Thoracic aorta (tissue), 2 donors: ENCODE data around the gene SLC25A42. TPM values are rescaled to one million over a fixed set of nuclear protein-coding genes. Genes with fewer than 3 reads are reported as not detected.

Experiments used
- ATAC-seq: fragments of 150-250 bp; one replicate; pipeline ENCODE4 v1.8.0; 2017; ENCODE audit warnings: low read depth; ENCODE audit not compliant: insufficient number of reproducible peaks, low FRiP score
- DNase-seq: peaks from one replicate; pipeline ENCODE4 v3.0.0-alpha.2; 2020; ENCODE audit warnings: low spot score
- H3K27ac ChIP-seq, 2 donors: fragments of 200-600 bp; sonication (generic); 1 replicate in 1 of 2; 2 replicates in 1 of 2; pipeline ENCODE4 v1.5.1; 2016; ENCODE audit warnings: mild to moderate bottlenecking in 2 of 2, moderate library complexity in 2 of 2
- H3K27me3 ChIP-seq: fragments of 200-600 bp; sonication (generic); replicated peaks from 2 replicates; pipeline ENCODE4 v1.6.0; 2016; ENCODE audit warnings: mild to moderate bottlenecking; ENCODE audit not compliant: insufficient read depth
- H3K36me3 ChIP-seq: fragments of 200-600 bp; sonication (generic); one replicate; pipeline ENCODE4 v1.5.1; 2016
- H3K4me1 ChIP-seq, 2 donors: fragments of 200-600 bp; sonication (generic); 1 replicate in 1 of 2; 2 replicates in 1 of 2; pipeline versions ENCODE4 v1.5.1 to v1.6.0; 2016; ENCODE audit warnings: low read depth in 2 of 2, mild to moderate bottlenecking in 1 of 2; ENCODE audit not compliant: control insufficient read depth in 1 of 2
- H3K4me3 ChIP-seq: fragments of 200-600 bp; sonication (generic); 2 replicates; pipeline ENCODE4 v1.5.1; 2016; ENCODE audit warnings: mild to moderate bottlenecking
- H3K9me3 ChIP-seq: fragments of 200-600 bp; sonication (generic); 2 replicates; pipeline ENCODE4 v1.5.1; 2016
- total RNA-seq, 2 donors: library from RNA; depleted of rRNA; stranded (reverse); fragments of >200 nt; gene quantifications; one replicate each; pipeline versions ENCODE4 v1.1.0 to v1.2.3, GENCODE V29; 2016
- TF ChIP-seq, protein P1 (sequence below): fragments of 200-600 bp; sonication (generic); IDR thresholded peaks from one replicate; pipeline ENCODE4 v1.5.1; 2019; ENCODE audit warnings: antibody characterized with exemption

The SLC25A42 gene
- total RNA-seq, 2 donors from 2014 or later = 8.3 to 14.4 TPM

DNA sequence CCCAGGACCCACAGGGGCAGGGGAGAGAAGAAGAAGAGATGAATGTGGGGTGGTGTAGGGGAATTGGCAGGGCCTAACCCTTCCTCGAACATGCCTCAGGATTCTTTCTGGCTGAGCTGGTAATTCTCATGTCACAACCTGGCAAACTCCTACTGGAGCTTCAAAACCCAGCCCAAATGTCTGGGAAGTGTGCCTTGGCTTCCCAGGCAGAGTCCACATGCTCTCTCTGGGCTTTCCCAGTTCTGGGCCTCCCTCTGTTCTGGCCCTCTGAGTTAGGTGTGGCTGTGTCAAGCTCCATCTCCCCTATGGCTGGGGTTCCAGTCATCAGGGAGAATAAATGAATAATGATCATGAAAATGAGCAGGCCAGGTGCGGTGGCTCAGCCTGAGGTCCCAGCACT, 85.6 kb downstream of the SLC25A42 start:
- ATAC-seq (no peak), DNase-seq (no peak)
- no peak overlapping the region for H3K27ac ChIP-seq
- H3K4me1 ChIP-seq = peaks cover 0 to 11% of the 10 kb centered on the region in 2 donors
- no peaks in the 10 kb centered on the region for H3K27me3 ChIP-seq
- peaks cover 5% of the 10 kb centered on the region for H3K36me3 ChIP-seq
- TF ChIP-seq, protein P1, sequence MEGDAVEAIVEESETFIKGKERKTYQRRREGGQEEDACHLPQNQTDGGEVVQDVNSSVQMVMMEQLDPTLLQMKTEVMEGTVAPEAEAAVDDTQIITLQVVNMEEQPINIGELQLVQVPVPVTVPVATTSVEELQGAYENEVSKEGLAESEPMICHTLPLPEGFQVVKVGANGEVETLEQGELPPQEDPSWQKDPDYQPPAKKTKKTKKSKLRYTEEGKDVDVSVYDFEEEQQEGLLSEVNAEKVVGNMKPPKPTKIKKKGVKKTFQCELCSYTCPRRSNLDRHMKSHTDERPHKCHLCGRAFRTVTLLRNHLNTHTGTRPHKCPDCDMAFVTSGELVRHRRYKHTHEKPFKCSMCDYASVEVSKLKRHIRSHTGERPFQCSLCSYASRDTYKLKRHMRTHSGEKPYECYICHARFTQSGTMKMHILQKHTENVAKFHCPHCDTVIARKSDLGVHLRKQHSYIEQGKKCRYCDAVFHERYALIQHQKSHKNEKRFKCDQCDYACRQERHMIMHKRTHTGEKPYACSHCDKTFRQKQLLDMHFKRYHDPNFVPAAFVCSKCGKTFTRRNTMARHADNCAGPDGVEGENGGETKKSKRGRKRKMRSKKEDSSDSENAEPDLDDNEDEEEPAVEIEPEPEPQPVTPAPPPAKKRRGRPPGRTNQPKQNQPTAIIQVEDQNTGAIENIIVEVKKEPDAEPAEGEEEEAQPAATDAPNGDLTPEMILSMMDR = no peak
- H3K9me3 ChIP-seq = no peaks in the 10 kb centered on the region
- no peak overlapping the region for H3K4me3 ChIP-seq

DNA sequence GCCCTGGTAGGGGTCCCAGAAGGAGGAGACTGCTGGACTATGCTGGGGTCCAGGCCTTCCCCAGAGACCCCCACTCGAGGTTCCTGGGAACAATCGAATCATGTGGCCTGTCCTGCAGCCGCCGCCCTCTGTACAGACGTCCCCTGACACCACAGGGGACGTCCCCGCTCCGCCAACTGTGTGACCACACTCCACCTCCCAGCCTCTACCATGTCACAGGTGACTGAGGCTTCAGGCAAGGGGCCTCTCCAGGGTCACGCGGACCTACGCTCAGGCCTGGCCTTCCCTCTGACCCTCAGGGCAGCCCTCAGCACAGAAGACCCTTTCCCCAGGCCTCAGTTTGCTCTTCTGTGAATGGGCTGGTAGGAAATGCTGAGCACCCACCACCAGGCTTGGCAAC, 87.6 kb downstream of the SLC25A42 start:
- H3K27ac ChIP-seq = no peak overlapping the region
- no peak for ATAC-seq
- no peak overlapping the region for H3K4me3 ChIP-seq
- peaks cover 5% of the 10 kb centered on the region for H3K36me3 ChIP-seq
- TF ChIP-seq, protein P1 = no peak
- no peaks in the 10 kb centered on the region for H3K9me3 ChIP-seq
- no peaks in the 10 kb centered on the region for H3K27me3 ChIP-seq
- no peak for DNase-seq
- peaks cover 0 to under 1% of the 10 kb centered on the region in 2 donors for H3K4me1 ChIP-seq

- H3K36me3 ChIP-seq = peaks cover 4% of the 10 kb centered on the region
- no peak overlapping the region for H3K4me3 ChIP-seq
- no peaks in the 10 kb centered on the region for H3K27me3 ChIP-seq
- no peak overlapping the region for H3K27ac ChIP-seq
- H3K9me3 ChIP-seq = no peaks in the 10 kb centered on the region
- DNase-seq = no peak
- TF ChIP-seq, protein P1 = no peak
- no peaks in the 10 kb centered on the region for H3K4me1 ChIP-seq
- no peak for ATAC-seq
These were observed 89.0 kb downstream of the SLC25A42 start for GRCh38 chr19:19152668-19153384.

DNA sequence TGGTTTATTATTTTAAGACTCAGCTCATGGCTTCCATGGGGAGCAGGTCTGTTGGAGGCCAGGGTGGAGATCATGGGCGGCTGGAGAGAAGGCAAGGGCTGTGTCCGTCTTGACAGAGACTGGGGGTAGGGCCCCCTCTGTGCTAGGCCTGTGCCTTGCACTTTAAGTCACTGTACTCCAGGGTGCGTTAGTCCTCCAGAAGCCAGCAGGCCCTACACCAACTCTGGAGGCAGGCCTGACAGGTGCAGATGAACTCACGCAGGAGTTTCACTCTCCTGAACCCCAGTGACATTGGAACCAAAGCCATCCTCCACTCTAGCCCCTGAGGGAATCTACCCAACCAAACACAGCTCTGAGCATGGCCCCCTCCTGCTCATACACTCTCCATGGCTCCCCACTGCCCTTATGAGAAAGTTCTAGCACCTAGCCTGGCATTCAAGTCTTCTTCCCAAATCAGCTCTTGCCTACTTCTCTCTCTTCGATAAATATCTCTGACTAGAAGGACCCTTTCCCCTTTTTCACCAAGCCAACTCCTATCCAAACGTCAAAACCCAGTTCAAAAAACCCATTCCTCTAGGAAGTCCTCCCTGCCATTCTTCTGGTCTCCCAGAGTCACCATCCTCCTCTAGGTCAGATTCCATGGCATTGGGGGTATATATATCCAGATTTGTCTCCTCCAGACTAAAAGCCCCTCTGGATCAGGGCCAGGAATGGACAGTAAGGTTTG, 91.1 kb downstream of the SLC25A42 start:
- Histone ChIP-seq H3K4me3 (no peak overlapping the region), H3K36me3 (peaks cover 4% of the 10 kb centered on the region), H3K4me1 (no peaks in the 10 kb centered on the region), H3K27me3 (no peaks in the 10 kb centered on the region), H3K9me3 (no peaks in the 10 kb centered on the region), H3K27ac (no peak overlapping the region)
- no peak for DNase-seq
- TF ChIP-seq, protein P1 = no peak
- ATAC-seq = no peak

- H3K4me3 ChIP-seq = no peak overlapping the region
- TF ChIP-seq, protein P1 = no peak
- H3K27ac ChIP-seq = no peak overlapping the region
- peaks cover 4% of the 10 kb centered on the region for H3K36me3 ChIP-seq
- no peaks in the 10 kb centered on the region for H3K9me3 ChIP-seq
- DNase-seq = no peak
- no peaks in the 10 kb centered on the region for H3K4me1 ChIP-seq
- ATAC-seq = no peak
- no peaks in the 10 kb centered on the region for H3K27me3 ChIP-seq
These were observed 91.9 kb downstream of the SLC25A42 start for GRCh38 chr19:19155495-19156219.
